K562 (cell line): Measurements from ENCODE around the gene ZKSCAN4. TPM values are rescaled to one million over a fixed set of nuclear protein-coding genes. Genes with fewer than 3 reads are reported as not detected.

Source experiments
- CBFB ChIP-seq: sonication (generic); formaldehyde crosslinking; IDR thresholded peaks from 2 replicates; pipeline ENCODE4 v1.4.0; 2020; ENCODE audit warnings: mild to moderate bottlenecking, missing genetic modification reagents
- CREB3L1 ChIP-seq: fragments of 450-650 bp; IDR thresholded peaks from 2 replicates; pipeline ENCODE4 v1.6.1; 2014; ENCODE audit warnings: low read depth, mild to moderate bottlenecking, moderate library complexity, borderline replicate concordance
- CTCF ChIP-seq, 3 experiments: IDR thresholded peaks in 2 of 3; conservative IDR thresholded peaks in 1 of 3; 2 replicates each; pipeline ENCODE4 v1.5.1; 2011 to 2012; ENCODE audit warnings: low read length in 3 of 3, mild to moderate bottlenecking in 3 of 3, control low read depth in 2 of 3, improper control_type of control experiment in 1 of 3, inconsistent platforms in 1 of 3, low read depth in 1 of 3, mixed read lengths in 1 of 3, moderate library complexity in 1 of 3; ENCODE audit not compliant: insufficient read depth in 2 of 3
- DEAF1 ChIP-seq: fragments of 450-650 bp; formaldehyde crosslinking; IDR thresholded peaks from 2 replicates; pipeline ENCODE4 v1.4.0; 2020; ENCODE audit warnings: mild to moderate bottlenecking, moderate library complexity
- HMGN3 ChIP-seq: IDR thresholded peaks from 2 replicates; pipeline ENCODE4 v1.6.1; 2011; ENCODE audit warnings: borderline replicate concordance, low read depth, mild to moderate bottlenecking, mixed read lengths, low read length; ENCODE audit not compliant: insufficient read length; ENCODE audit errors: extremely low read depth
- NFYB ChIP-seq: IDR thresholded peaks from 2 replicates; pipeline ENCODE4 v1.6.1; 2011; ENCODE audit warnings: mild to moderate bottlenecking, moderate library complexity; ENCODE audit not compliant: insufficient read length; ENCODE audit errors: extremely low read depth
- PATZ1 ChIP-seq: fragments of 250-450 bp; sonication (Bioruptor Pico); IDR thresholded peaks from 2 replicates; pipeline ENCODE4 v1.5.0; 2020; ENCODE audit warnings: mild to moderate bottlenecking, borderline replicate concordance
- ZBTB12 ChIP-seq: fragments of 250-450 bp; sonication (Bioruptor Pico); IDR thresholded peaks from 2 replicates; pipeline ENCODE4 v1.4.0; 2020
- ZFP91 ChIP-seq: sonication (generic); formaldehyde crosslinking; IDR thresholded peaks from 2 replicates; pipeline ENCODE4 v1.8.0; 2022; ENCODE audit warnings: mild to moderate bottlenecking, missing genetic modification reagents
- ZFPM2 ChIP-seq: fragments of 250-450 bp; sonication (Bioruptor Pico); IDR thresholded peaks from 2 replicates; pipeline ENCODE4 v1.5.1; 2022; ENCODE audit warnings: mild to moderate bottlenecking
- ZKSCAN3 ChIP-seq: fragments of 250-450 bp; sonication (Bioruptor Pico); IDR thresholded peaks from 2 replicates; pipeline ENCODE4 v1.4.0; 2020
- ZNF140 ChIP-seq: fragments of 250-450 bp; sonication (Bioruptor Pico); IDR thresholded peaks from 2 replicates; pipeline ENCODE4 v1.8.0; 2021; ENCODE audit warnings: moderate library complexity, mild to moderate bottlenecking, inconsistent platforms
- ZNF551 ChIP-seq: fragments of 250-450 bp; sonication (Bioruptor Pico); IDR thresholded peaks from 2 replicates; pipeline ENCODE4 v1.5.0; 2021; ENCODE audit warnings: mild to moderate bottlenecking, moderate library complexity
- ZNF589 ChIP-seq: fragments of 200-800 bp; sonication (Bioruptor generic); IDR thresholded peaks from 2 replicates; pipeline ENCODE4 v1.6.1; 2016; ENCODE audit warnings: low read depth, missing genetic modification characterization, missing compliant biosample characterization
- polyA plus RNA-seq, 8 experiments: library from polyadenylated mRNA; depleted of rRNA in 4 of 8; stranded (reverse) in 5 of 8; unstranded in 3 of 8; fragments of >200 nt; fragmentation: Nextera tagmentation in 2 of 8; fragmentation: Illumina TruSeq in 1 of 8; extraction: Ambion mirVana in 2 of 8; extraction: Trizol in 1 of 8; gene quantifications; 2 replicates each; pipeline versions ENCODE4 v1.2.1 to v1.2.3, GENCODE V29; 2011 to 2014; ENCODE audit warnings: inconsistent platforms in 1 of 8, missing spikeins in 1 of 8
- total RNA-seq, 7 experiments: library from RNA; depleted of rRNA in 6 of 7; stranded (reverse); fragments of >200 nt in 6 of 7; fragmentation: Illumina TruSeq in 2 of 7; extraction: Trizol in 2 of 7; gene quantifications; 2 replicates each; pipeline versions ENCODE4 v1.2.1 to v1.2.3, GENCODE V29; 2011 to 2021; ENCODE audit warnings: low replicate concordance in 1 of 7

ZKSCAN4 gene
- total and polyA plus RNA-seq, 9 of the 15 experiments (the other 6 are each of a cell fraction or from before 2014, with no cell fraction given): 1.2 to 5.3 (median 4.7) TPM

- no peak for TF ChIP-seq CREB3L1
- no peak for TF ChIP-seq PATZ1
- TF ChIP-seq ZFP91: no peak
- no peak for TF ChIP-seq ZKSCAN3 (CRISPR knock-in tag)
- 0 out of 6 replicates have a peak, but pooled peaks of 1 of the 3 experiments have one; percentile 5 for TF ChIP-seq CTCF (IDR thresholded peaks at IDR 0.05 in 2 of 3, conservative IDR thresholded peaks at IDR 0.05 in 1 of 3; ENCODE audit: insufficient read depth in 2 of 3, low read depth in 1 of 3, low read length in 3 of 3)
- no peak for TF ChIP-seq ZNF589 (CRISPR knock-in tag)
- TF ChIP-seq ZNF551 (CRISPR knock-in tag): peak; percentile 82
- no peak for TF ChIP-seq HMGN3
- TF ChIP-seq ZNF140: 0 out of 2 replicates have a peak, but pooled peaks have one; percentile 12
- TF ChIP-seq DEAF1 (CRISPR knock-in tag): no peak; the same call in 1 of the 2 replicates
- TF ChIP-seq ZFPM2 (CRISPR knock-in tag): no peak
- no peak for TF ChIP-seq NFYB
- TF ChIP-seq ZBTB12: 0 out of 2 replicates have a peak, but pooled peaks have one; percentile 19
- no peak for TF ChIP-seq CBFB
These were observed 31.6 kb downstream of the ZKSCAN4 start (continued) for GRCh38 chr6:28220257-28221133.
